ENCODE results near the gene CSNK1A1L. TPM values are rescaled to one million over a fixed set of nuclear protein-coding genes. Genes with fewer than 3 reads are reported as not detected.

Gene CSNK1A1L
- not detected for polyA plus RNA-seq

DNA sequence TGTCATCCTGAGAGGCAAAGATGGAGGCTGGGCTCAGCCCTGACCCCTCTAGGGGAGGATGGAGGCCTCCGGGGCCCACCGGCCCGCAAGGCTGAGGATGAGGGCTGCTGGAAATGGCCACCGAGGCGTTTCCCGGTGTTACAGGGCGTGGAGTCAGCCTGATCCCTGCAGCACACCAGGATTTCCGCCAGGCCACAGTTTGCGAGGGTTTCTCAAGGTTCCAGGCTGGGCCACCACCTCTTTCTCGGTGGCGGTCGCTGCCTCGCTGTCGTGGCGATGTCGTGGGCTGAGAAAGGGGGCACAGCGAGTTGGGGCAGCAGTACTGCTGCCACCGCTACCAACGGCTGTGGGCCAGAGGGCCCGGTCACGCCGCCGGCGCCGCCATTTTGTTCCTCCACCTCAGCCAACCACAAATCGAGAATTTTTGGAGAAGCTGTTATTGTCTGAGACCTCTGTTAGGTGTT is at the start of gene CSNK1A1L:
CSNK1A1L (minus strand) TSS at position 414 of the 464 bp plus-strand sequence; CDS start at position 6, 408 bp downstream.
- H3K27ac ChIP-seq (ENCODE audit: low read depth, low read length) = no peak within 1 kb of the TSS
- WGBS, 3 donors = 89 to 95% (median 93%) methylated on average over 26 of the region's 26 CpGs

DNA sequence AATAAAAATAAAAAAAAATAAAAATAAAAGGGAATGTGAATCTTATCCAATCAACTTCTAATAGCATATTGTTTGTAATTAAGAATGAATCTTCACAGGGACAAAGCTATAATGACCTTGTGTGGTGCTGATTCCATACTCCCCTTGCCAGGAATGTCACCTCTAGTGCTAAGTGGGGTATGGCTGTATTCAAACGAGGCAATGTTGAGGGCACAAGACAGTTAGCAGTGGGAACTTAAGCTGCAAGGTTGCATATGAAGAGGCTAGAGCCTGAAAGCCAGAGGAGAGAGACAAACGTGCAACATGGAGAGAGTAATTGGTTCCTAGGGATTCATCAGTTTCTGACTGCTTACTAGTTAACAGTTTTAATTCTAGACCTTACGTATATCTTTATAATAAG is 43.9 kb upstream of the CSNK1A1L start:
- no peak overlapping the region for H3K27ac ChIP-seq (ENCODE audit: low read depth, low read length)
- 37 to 62% (median 56%) methylated on average over 3 of the region's 3 CpGs for WGBS, 3 donors

DNA sequence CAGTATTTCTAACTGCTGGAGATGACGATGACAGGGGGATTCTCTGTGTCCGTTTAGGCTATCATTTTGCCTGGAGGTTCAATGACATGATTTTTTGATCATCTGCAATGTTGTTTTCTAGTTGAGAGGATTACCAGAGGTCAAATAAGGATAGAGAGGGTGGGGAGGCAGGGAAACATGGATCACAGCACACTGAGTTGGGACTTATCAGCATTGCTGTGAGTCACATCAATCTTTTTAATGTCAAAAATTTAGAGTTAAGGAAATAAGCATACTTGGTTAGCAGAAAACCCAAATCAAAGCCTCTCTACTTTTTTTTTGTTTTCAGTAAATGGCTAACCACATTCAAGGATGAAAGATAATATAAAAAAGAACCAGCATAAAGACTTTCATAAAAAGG is 43.0 kb upstream of the CSNK1A1L start:
- H3K27ac ChIP-seq (ENCODE audit: low read depth, low read length) = no peak overlapping the region
- WGBS, 3 donors = 64 to 73% (median 69%) methylated on average over 2 of the region's 2 CpGs

DNA sequence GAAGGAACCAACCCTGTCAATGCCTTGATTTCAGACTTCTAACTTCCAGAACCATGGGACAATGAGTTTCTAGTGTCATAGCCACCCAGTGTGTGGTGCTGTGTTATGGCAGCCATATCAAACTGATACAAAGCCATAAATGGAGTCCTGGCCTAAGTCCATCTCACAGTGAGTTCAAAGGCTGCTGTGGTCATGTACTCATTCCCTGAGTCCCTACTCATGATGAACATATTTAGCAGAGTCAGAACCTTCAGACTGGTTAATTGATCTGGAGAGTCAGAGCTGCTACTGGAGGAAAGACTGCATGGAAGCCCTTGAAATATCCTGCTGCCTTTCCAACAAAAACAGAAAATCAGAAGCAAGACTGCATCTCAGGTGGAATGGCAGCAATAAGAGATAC is 39.2 kb upstream of the CSNK1A1L start:
- H3K27ac ChIP-seq (ENCODE audit: low read depth, low read length) = no peak overlapping the region

DNA sequence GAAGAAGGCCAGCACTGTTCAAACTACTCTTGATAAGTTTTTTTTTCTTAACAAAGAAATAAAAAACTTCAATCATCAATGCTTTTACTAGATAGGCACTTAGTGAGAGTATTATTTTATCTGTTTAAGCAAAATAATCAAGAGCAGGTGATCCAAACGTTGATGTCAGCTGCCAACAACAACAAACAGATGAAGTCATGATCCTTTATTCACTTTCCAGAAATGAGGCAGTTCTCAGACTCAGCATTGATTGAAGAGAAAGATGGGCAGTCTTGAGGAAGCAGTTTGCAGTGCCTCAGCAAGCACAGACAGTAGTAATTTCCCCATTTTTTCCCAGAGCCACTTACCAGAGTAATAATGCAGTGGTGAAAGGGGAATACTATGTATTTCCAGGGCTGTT is 38.4 kb upstream of the CSNK1A1L start:
- 22 to 27% (median 24%) methylated on average over 1 of the region's 1 CpG for WGBS, 3 donors

DNA sequence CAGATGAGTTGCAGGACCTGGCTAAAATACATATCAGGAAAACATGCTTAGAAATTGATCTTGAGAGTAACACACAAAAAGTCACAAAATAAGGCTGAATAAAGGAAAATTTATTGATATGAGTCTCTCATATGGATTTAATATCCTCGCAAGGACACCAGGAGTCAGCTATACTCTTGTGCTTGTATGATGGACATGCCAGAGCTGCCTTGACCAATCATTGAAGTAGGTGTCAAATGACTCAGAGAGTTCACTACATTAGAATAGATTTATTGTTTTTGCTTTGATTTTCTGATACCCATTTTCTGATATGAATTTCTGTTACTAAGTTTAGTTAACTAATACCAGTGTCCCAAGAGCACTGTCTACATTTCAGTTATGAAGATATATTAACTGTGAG is 37.4 kb upstream of the CSNK1A1L start:
- no peak overlapping the region for H3K27ac ChIP-seq (ENCODE audit: low read depth, low read length)
- 93 to 100% (median 97%) methylated on average over 1 of the region's 1 CpG for WGBS, 3 donors

More for the DNA sequence above, 38.4 kb upstream of the CSNK1A1L start:
- H3K27ac ChIP-seq (ENCODE audit: low read depth, low read length) = no peak overlapping the region

DNA sequence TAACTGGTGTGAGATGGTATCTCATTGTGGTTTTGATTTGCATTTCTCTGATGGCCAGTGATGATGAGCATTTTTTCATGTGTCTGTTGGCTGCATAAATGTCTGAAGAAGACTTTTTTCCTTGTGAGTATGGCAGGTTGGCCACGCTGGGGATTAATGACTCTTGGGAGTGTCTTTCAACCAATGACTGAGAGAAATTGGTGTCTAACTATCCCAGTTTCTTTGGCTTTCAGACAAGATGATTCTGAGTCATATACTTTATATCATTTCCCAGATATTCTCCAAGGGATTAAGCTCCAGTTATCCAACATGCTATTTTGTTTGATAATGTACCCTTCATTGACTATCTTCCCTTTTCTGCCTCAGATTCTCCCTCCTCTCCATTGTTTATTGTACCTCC is 35.5 kb upstream of the CSNK1A1L start:
- H3K27ac ChIP-seq (ENCODE audit: low read depth, low read length) = no peak overlapping the region
- WGBS, 3 donors = 44 to 65% (median 58%) methylated on average over 1 of the region's 1 CpG

DNA sequence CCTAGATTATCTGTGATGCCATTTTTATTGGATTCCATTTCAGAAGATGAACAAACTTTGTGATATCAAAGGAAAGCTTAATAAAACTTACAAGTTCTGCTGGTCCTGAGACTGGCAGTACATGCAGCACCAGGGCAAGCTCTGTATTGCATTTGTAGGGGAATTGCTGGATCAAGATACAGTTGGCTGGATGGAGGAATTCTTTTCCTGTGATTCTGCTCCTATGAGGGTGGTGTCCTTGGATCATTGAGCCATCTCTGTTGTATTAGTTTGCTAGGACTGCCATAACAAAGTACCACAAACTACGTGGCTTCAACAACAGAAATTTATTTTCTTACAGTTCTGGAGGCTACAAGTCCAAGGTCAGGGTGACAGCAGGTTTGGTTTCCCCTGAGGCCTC is 33.9 kb upstream of the CSNK1A1L start:
- no peak overlapping the region for H3K27ac ChIP-seq (ENCODE audit: low read depth, low read length)
- WGBS, 3 donors = 68 to 79% (median 75%) methylated on average over 1 of the region's 1 CpG

DNA sequence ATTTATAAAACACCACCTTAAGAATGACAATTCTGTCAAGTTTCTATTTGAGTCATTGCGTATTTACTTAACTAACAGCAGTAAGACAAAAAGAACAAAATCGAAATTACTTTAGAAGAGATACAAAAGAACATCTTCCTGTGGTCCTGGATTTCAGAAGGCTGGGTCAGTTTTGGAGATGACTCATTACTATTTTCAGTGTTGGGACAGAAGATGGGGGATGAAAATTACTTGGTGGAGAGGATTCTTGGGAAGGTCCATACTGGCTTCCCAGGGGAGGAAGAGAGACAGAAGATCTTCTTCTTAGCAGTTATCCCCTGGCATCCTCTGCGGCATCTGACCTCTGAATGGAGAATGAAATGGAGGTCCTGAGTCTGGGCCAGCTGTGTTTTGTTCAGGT is 33.5 kb upstream of the CSNK1A1L start:
- WGBS, 3 donors = 88 to 90% (median 89%) methylated on average over 3 of the region's 3 CpGs
- H3K27ac ChIP-seq (ENCODE audit: low read depth, low read length) = no peak overlapping the region

DNA sequence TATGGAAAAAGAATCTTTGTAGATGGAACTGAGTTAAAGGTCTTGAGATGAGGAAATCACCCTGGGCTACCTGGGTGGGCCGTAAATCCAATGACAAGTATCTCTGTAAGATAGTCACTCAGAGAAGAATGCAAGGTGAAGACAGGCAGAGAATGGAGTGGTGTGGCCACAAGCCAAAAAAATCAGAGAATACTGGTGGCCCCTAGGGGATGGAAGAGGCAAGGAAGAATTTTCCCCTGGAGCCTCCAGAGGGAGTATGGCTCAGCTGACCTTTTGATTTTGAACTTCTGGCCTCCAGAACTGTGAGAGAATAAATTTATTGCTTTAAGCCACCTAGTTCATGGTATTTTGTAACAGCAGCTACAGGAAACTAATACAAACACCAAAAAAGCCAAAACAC is 32.7 kb upstream of the CSNK1A1L start:
- WGBS, 3 donors = 86 to 93% (median 93%) methylated on average over 1 of the region's 1 CpG
- no peak overlapping the region for H3K27ac ChIP-seq (ENCODE audit: low read depth, low read length)

DNA sequence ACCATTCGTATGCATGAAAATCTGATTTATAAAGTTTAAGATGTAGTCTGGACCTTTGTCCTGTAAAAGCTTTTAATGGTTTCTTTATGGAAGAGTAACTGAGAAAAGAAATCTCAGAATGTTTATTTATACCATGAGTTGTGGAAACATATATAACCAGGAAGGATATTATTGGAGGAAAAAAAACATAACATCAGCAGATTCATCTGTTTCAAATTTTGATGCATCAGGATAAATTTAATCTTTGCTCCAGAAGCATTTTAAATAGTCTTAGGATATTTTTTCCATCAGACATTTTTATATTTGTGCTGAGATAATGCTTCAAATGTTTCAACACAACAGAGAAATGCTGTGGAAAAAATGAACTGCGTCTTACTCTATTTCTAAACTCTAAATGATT is 31.2 kb upstream of the CSNK1A1L start:
- H3K27ac ChIP-seq (ENCODE audit: low read depth, low read length) = no peak overlapping the region
- 64 to 84% (median 67%) methylated on average over 2 of the region's 2 CpGs for WGBS, 3 donors

DNA sequence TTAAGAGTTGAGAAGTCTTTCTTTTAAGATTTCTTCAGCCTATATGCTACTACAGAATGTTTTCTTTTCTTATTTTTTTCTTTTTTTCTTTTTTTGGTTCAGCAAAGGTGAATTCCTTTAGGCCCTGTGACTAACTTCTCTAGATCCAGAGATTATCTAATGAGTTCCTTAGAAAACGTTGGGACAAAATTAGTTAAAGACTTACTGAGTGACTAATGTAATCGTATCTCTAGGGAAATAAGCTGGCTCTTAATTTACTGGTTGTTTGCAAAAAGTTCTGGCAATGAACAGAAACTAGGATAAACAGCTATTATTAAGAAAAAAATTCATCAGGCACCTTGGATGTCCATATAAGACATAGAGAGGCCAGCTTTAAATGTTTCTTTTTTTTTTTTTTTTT is 30.7 kb upstream of the CSNK1A1L start:
- H3K27ac ChIP-seq (ENCODE audit: low read depth, low read length) = no peak overlapping the region
- WGBS, 3 donors = 48 to 53% (median 49%) methylated on average over 2 of the region's 2 CpGs

DNA sequence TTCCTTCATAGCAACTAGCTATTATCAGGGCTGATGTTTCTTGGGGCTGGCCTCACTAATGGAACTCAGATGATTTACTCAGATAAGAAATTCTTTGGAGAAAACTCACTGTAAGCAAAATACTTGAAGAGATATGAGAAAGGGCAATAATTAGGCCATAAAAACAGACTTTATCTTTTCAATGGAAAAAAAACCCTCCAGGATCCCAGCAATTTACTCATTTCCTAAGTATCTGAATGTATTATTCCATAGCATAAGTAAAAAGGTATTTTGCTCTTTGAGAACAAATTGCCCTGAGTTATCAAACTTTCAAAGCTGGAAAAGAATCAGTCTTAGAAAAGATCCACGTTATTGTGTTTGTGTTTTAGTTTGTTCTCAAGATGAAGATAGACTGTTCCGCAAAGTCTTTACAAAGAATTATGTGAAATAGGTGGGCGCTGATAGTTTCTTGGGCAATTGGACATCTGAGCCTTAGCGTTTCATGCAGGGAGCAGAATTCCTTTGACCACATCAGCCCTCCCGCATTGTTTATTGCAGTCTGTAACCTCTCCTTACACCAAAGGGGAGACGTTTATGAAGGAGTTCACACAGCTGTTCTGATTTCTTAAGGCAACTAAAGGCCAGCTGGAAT is 29.1 kb upstream of the CSNK1A1L start:
- H3K27ac ChIP-seq (ENCODE audit: low read depth, low read length) = no peak overlapping the region

DNA sequence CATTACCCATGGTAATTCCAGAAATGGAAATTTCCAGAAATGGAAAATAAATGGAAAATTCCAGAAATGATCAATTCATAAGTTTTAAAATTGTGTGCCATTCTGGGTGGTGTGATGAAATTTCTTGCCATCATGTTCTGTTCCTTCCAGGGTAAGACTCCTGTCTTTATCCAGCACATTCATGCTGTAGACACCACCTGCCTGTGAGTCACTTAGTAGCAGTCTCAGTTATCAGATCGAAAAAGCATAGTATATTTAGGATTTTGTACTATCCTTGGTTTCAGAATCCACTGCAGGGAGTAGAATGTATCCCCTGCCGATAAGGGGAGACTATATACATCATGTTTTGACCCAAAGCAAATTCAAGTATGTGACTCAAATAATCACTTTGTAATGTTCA is 26.7 kb upstream of the CSNK1A1L start:
- 71 to 95% (median 89%) methylated on average over 2 of the region's 2 CpGs for WGBS, 3 donors
- H3K27ac ChIP-seq (ENCODE audit: low read depth, low read length) = no peak overlapping the region

More for the DNA sequence above, 29.1 kb upstream of the CSNK1A1L start:
- WGBS, 3 donors = 46 to 55% (median 46%) methylated on average over 6 of the region's 6 CpGs

DNA sequence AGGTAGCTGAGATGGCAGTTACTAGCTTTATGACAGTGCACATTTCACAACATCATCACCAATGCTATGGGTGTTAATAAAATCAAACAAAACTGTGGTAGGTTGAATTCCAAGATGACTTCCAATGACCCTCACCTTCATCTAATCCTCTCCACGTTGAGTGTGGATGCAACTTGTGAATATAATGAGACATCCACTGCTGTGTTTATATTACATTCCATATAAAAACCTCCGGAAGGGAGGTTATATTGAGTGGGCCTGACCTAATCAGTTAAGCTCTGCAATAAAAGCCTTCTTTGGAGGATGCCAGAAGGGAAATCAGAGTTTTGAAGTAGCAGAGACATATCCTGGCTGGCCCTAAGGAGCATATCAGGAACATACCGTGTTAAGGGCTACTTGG is 25.6 kb upstream of the CSNK1A1L start:
- WGBS, 3 donors = 69 to 81% (median 76%) methylated on average over 3 of the region's 3 CpGs
- H3K27ac ChIP-seq (ENCODE audit: low read depth, low read length) = no peak overlapping the region

DNA sequence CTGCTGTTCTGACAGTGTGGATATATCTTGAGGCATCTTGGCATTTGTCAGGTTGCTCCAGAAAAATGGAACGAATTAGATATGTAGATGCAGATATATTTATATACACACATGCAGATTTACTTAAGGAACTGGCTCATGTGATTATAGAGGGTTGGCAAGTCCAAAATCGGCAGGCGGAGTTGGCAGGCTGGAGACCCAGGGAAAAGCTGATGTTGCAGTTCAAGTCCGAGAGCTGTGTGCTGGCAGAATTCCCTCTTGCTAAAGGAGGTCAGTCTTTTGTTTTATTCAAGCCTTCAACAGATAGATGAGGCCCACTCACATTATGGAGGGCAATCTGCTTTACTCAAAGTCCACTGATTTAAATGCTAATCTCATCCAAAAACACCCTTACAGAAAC is 24.4 kb upstream of the CSNK1A1L start:
- WGBS, 3 donors = 71 to 75% (median 75%) methylated on average over 4 of the region's 4 CpGs

DNA sequence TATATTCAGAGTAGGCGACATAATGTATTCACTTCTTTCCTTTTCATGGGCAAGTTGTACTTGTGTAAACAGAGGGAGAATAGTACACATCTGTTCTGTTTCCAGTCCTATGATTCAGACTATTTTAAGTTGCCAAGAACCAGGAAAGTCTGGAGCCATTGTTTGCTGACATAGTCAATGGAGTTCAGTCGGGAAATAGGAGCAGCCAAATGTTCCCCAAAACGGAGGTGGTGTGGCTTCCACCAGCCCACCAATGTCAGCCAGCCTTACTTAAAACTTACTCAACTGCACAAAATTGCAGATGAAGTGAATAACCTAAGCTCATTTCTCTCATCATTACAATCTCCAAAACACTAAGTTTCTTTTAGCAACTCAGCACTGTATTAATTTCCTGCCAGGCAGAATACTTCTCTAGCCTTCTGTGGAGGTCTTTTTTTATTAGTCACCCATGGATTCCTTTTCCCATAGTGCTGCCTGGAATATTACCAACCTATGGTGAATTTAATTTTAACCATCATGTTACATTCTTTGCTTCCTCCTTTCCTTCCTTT is 22.3 kb upstream of the CSNK1A1L start:
- H3K27ac ChIP-seq (ENCODE audit: low read depth, low read length) = no peak overlapping the region
- WGBS, 3 donors = 17 to 54% (median 36%) methylated on average over 3 of the region's 3 CpGs

More for the DNA sequence above, 24.4 kb upstream of the CSNK1A1L start:
- H3K27ac ChIP-seq (ENCODE audit: low read depth, low read length) = no peak overlapping the region

DNA sequence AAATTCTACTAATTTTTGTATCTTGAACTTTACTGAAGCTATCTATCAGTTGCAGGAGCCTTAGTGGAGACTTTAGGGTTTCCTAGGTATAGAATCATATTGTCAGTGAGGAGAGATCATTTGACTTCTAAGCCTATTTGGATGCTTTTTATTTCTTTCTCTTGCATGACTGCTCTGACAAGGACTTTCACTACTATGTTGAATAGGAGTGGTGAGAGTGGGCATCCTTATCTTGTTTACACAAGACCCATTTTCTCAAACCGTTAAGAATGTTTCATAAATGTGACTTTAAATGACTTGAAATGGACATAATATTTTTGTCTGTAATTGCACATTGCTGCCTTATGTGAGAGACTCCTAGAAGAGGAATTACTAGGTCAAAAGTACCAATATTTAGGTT is 17.9 kb upstream of the CSNK1A1L start:
- WGBS, 3 donors = 24 to 62% (median 61%) methylated on average over 1 of the region's 1 CpG
- H3K27ac ChIP-seq (ENCODE audit: low read depth, low read length) = no peak overlapping the region

DNA sequence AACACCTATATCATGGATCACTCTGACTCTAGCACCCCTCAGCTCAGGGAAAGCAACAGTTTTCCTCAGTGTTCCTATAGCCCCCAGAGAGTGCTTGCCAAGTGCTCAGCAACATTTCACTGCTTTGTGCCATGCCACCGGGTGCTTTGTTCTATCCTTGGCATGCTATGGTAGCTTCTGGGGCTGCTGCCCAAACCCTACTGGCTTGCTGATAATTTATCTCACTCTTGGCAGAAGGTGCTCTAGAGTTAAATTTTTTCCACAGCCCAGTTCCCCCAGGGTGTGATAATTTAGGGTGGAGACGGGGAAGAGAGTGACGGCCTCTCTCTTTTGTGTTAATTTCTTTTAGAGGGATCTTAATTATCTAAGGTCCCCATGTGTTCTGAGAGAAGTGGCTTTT is 12.6 kb upstream of the CSNK1A1L start:
- H3K27ac ChIP-seq (ENCODE audit: low read depth, low read length) = no peak overlapping the region
- 25 to 41% (median 34%) methylated on average over 3 of the region's 3 CpGs for WGBS, 3 donors

DNA sequence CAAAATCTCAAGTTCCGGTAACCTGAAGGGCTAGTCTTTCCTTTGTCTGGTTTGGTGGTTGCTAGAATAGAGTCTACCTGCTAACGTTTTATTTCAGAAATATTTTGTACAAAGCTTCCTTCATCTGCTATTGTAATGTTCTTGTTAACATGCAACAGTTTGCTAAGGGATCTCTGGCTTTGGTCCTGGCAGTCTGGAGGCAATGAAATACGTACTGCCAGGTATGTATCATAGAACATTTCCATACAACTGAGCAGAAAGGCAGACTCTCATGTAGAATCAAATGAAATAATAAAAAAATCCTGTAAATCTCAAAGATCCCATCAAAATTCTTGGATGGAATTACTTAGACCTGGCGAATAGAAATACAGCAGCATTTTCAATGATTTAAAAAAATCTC is 8.8 kb upstream of the CSNK1A1L start:
- no peak overlapping the region for H3K27ac ChIP-seq (ENCODE audit: low read depth, low read length)
- 78 to 93% (median 92%) methylated on average over 4 of the region's 4 CpGs for WGBS, 3 donors

Measured in adipose tissue (tissue), 3 donors.